ENCODE measurements around the gene ATP2A3.

ATP2A3 gene

GRCh38 chr17:3926860-3927627 is 37.2 kb downstream of the ATP2A3 start:
- DNase-seq (ENCODE audit: low read depth), result no peak

- no peak for DNase-seq (ENCODE audit: low read depth)
Observed at GRCh38 chr17:3925684-3926485, 38.4 kb downstream of the ATP2A3 start.

DNA sequence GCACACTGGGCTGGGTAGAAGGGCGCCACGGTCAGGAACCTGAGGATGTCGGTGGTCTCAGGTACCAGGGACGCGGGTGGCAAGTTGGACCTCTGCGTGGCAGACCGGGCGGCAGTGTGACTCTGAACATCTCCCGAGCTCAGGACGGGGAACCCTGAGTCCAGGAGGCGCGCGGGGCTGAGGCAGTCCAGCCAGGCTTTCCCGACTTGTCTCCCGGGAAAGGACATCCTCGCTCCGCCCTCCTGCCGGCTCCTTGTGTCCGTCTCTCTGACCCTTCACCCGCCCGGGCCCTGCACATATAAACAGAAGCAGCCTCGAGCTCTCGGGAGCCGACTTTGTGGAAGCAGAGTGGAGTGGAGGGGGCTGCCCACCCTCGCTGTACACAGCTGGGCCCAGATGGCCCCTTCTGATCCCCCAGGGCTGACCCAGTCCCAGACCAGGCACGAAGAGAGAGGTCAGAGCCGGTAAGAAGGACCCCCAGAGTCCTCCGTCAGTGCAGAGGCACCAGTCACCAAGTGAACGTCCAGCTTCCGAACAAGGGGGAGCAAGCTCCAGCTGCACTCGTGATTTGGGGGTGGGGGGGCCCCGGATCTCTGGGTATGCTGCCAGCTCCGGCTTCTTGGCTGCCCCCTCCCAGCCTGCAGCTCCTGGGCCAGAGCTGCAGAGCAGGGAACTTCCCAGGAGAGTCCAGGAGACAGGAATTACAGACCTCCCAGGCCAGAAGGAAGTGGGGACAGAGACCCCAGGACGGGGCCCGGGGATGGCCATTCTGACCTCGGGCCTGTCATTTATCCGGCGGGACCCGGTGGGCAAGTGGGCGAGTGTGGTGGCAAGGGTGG is 39.5 kb downstream of the ATP2A3 start:
- DNase-seq (ENCODE audit: low read depth), result no peak

- no peak for DNase-seq (ENCODE audit: low read depth)
Observed at GRCh38 chr17:3923466-3924190, 40.6 kb downstream of the ATP2A3 start.

GRCh38 chr17:3922765-3923164 is 41.5 kb downstream of the ATP2A3 start:
- DNase-seq (ENCODE audit: low read depth), result no peak

DNA sequence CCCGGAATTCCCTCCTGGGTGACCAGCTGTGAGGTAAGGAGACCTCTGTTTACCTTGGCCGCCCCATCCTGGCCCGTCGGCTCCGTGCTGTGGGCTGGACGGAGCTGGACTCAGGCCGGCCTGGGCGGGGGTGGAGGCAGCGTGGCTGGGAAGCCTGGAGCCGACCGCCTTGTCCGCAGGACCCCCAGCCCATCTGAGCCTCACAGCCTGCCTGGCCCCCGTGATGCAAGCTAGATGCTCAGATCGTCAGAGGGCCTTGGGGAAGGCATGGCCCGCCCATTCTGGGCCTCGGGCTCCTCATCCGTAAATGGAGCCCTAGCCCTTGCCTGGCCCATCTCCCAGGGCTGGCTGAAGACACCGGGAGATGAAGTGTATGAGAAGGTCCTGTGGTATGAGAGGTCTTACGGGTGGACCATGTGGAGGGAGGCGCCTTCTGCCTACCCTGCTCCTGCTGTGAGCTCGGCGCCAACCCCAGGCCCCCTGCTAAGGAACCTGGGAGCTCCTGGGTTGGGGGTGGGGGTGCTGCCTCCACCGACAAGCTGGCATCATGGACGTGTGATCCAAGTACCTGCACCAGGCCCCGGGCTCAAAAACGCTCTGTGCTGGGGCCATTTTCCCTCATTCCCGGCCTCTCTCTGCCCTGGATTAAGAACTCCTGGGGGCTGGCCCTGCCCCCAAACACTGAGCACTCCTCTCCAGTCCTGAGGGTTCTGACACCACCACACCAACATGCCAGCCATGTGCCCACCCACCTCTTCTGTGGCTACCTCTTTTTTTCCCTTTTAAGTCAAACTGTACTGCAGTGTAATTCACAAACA is 42.5 kb downstream of the ATP2A3 start:
- no peak for DNase-seq (ENCODE audit: low read depth)

DNA sequence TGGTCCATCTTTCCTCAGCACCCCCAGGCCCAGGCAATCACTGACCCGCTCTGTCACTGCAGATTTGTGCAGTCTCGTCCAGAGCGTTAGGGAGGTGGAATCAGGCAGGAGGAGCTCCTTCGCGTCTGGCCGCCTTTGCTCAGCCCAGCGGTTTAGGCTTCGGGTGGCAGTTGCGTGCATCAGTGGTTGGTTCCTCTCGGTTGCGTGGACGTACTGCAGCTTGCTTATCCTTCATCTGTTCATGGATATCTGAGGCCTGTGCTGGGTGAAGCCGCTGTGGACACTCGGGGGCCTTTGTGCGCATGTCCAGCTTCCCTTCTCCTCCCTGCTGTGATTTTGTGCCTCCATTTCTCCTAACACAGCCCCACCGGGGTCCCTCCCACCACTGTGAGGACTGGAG is 43.2 kb downstream of the ATP2A3 start:
- DNase-seq (ENCODE audit: low read depth), result no peak

DNA sequence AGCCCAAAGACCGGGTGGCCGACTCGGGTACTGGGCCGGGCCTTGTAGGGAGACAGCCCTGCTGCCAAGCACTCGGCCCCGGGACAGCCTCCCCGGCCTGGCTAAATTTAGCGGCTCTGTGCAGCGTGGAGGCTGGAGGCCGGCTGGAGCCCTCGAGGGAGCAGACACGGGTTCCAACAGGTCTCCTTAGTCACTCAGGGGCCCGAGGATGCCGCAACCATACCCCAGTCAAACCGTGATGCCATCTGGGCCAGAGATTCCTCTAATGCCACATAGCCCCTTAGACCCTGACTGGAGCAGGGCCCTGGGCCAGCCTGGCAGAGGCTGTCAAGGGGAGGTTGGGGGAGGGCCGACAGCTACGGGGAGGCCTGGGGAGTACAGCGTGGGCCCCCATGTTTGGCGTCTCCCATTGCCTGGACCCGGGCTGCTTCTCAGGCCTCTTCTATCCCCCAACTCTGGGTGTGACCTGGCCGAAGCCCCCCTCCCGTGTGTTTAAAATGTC is 45.1 kb downstream of the ATP2A3 start:
- DNase-seq (ENCODE audit: low read depth), result no peak

DNA sequence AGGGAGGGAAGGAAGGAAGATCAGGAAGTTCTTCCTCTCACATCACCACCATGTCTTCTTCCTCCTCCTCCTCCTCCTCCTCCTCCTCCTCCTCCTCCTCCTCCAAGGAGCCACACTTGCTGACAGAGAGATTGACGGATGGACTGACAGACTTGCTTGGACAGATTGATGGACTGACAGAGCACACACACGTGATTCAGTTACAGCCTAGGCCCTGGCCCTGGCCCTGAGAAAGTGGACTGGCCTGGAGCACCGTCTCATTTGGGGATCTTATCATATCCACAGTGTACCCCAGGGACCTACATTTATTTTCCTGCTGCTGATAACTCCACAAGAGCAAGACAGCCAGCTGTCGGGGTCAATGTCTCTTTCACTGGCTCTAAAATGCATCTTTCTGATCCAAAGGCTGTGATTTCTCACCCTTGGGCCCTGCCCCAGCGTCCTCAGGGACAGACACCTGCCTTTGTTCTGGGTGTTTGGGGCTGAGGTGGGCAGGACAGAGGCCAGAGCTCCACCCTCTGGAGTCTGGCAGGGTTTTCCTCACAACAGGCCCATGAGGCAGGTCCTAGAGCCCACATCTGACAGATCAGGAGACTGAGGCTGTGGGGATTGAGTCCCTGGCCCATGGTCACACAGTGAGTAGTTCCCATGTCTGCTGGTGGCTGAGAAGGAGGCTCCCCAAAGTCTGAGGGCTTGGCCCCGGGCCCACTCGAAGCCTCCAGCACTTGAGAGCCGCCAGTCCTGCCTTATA is 45.7 kb downstream of the ATP2A3 start:
- no peak for DNase-seq (ENCODE audit: low read depth)

- DNase-seq (ENCODE audit: low read depth), result no peak
Observed at GRCh38 chr17:3917391-3917931, 46.8 kb downstream of the ATP2A3 start.

DNA sequence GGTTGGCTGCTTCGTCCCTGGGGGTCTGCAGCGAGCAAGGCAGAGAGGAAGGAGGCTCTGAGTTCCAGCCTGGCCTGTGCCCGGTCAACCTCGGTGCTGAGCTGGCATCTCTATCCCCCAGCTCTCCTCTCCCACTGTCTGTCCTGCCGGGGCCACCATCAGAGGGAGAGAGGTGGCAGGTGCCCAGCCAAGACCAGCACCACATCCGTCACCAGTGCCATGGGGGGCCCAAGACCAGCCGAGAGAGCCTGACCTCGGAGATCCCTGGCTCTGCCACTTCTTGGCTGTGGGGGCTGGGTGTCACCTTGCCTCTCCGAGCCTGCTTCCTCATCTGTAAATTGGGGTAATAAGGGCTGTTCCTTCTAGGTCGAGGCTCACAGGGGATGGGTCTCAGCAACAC is 47.4 kb downstream of the ATP2A3 start:
- no peak for DNase-seq (ENCODE audit: low read depth)

DNA sequence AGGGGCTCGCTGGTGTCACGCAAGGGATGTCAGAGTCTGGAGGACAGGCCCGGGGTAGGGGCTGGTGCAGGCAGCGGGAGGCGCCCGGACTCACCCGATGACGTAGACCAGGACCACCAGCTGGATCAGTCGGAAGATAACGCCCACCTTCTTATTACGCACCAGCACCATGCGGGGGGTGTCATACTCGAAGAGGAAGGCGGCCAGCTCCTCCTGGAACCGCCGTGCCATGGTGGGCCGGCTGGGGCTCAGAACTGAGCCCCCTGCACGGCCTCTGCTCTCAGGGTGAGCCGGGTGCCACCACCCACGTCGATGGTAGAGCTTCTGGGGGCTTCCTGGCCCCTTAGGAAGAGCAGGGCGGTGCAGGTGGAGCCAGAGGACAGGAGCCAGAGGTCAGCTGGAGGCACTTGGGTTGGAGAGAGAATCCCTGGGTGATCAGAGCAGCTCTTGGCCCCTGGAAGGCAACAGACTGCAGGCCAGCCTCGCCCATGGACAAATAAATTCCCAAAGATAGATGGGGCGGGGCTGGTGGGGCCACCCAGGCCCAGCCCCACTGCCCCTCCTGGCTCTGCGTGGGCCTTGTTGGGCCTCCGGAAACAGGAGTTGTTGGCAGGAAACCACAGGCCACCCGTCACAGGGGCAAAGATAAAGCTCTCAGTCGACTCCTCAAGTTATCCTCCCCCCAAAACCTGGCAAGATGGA is 48.1 kb downstream of the ATP2A3 start, which contains the start of gene P2RX1:
TSS of gene P2RX1 (minus strand) at position 471 of the 702 bp plus-strand sequence. CDS start at position 231, 240 bp downstream.
- no peak for DNase-seq (ENCODE audit: low read depth)

GRCh38 chr17:3915581-3915994 is 48.6 kb downstream of the ATP2A3 start:
- no peak for DNase-seq (ENCODE audit: low read depth)

DNA sequence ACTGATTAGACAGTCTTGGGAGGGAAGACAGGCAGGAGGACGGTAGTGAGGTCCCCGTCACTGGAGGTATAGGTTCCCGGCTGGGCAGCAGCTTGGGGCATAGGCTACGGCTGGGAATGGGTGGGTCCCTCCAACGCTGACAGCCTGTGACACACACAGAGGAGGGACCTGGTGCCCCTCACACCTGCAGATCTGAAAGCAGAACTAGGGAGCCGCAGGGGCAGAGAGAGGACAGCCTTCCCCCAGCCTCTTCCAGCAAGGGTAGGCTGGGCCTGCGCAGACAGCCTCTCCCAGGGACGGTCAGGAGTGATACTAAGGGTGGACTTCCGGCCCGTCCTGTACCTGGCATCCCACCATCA is 49.9 kb downstream of the ATP2A3 start:
- no peak for DNase-seq (ENCODE audit: low read depth)

- DNase-seq (ENCODE audit: low read depth), result no peak
Observed at GRCh38 chr17:3913531-3914311, 50.5 kb downstream of the ATP2A3 start.

GRCh38 chr17:3912827-3913226 is 51.4 kb downstream of the ATP2A3 start:
- no peak for DNase-seq (ENCODE audit: low read depth)

GRCh38 chr17:3911271-3912053 is 52.8 kb downstream of the ATP2A3 start:
- no peak for DNase-seq (ENCODE audit: low read depth)
